Mucosa of rectum (tissue), 2 donors: ENCODE data around the gene NRROS.
"Not testable (repeated sequence)": the region's sequence is repeated elsewhere in the genome, so short reads cannot be mapped to it uniquely, and the experiment has no call there.

Experiments used
- H3K27ac ChIP-seq, 2 donors: one replicate each; pipeline ENCODE4 v1.7.0; 2013; ENCODE audit warnings: inconsistent platforms in 2 of 2, low read depth in 2 of 2, low read length in 2 of 2
- H3K27me3 ChIP-seq, 2 donors: one replicate each; pipeline ENCODE4 v1.7.0; 2013; ENCODE audit warnings: low read length in 2 of 2; ENCODE audit not compliant: control insufficient read depth in 2 of 2, insufficient read depth in 2 of 2
- H3K36me3 ChIP-seq, 2 donors: one replicate each; pipeline ENCODE4 v1.7.0; 2013; ENCODE audit warnings: low read length in 2 of 2; ENCODE audit not compliant: control insufficient read depth in 2 of 2, insufficient read depth in 2 of 2
- H3K4me1 ChIP-seq, 2 donors: one replicate each; pipeline ENCODE4 v1.7.0; 2013; ENCODE audit warnings: low read length in 2 of 2, mild to moderate bottlenecking in 1 of 2; ENCODE audit not compliant: control insufficient read depth in 2 of 2, insufficient read depth in 2 of 2
- H3K4me3 ChIP-seq, 2 donors: one replicate each; pipeline ENCODE4 v1.7.0; 2013; ENCODE audit warnings: low read length in 2 of 2
- H3K9ac ChIP-seq, 2 donors: one replicate each; pipeline ENCODE4 v1.7.0; 2013; ENCODE audit warnings: low read length in 2 of 2, low read depth in 1 of 2, mild to moderate bottlenecking in 1 of 2
- H3K9me3 ChIP-seq, 2 donors: one replicate each; pipeline ENCODE4 v1.7.0; 2013; ENCODE audit warnings: low read length in 2 of 2; ENCODE audit not compliant: control insufficient read depth in 2 of 2
- donor health status: healthy.
- donor health status: Normal muscosa, but diverticular disease.

Gene NRROS

GRCh38 chr3:196609343-196609775 is 30.1 kb upstream of the NRROS start:
- H3K9ac ChIP-seq, result no peak overlapping the region

GRCh38 chr3:196609805-196610515 is 29.5 kb upstream of the NRROS start:
- Histone ChIP-seq H3K27me3 (no peaks in the 10 kb centered on the region), H3K27ac (peak overlapping the region in 1 of 2 donors; percentile 18), H3K36me3 (no peaks in the 10 kb centered on the region), H3K9ac (no peak overlapping the region), H3K4me3 (no peak overlapping the region), H3K4me1 (peaks cover 7 to 14% of the 10 kb centered on the region in 2 donors), H3K9me3 (no peaks in the 10 kb centered on the region)

More at GRCh38 chr3:196609343-196609775, 30.1 kb upstream of the NRROS start:
- Histone ChIP-seq H3K27me3 (no peaks in the 10 kb centered on the region), H3K4me1 (peaks cover 7 to 14% of the 10 kb centered on the region in 2 donors), H3K4me3 (no peak overlapping the region), H3K36me3 (no peaks in the 10 kb centered on the region), H3K9me3 (no peaks in the 10 kb centered on the region), H3K27ac (peak overlapping the region in 1 of 2 donors; percentile 18)

- Histone ChIP-seq H3K36me3 (no peaks in the 10 kb centered on the region), H3K9me3 (no peaks in the 10 kb centered on the region), H3K27ac (peak overlapping the region in 1 of 2 donors; percentile 17), H3K27me3 (no peaks in the 10 kb centered on the region), H3K4me1 (peaks cover 7 to 14% of the 10 kb centered on the region in 2 donors), H3K9ac (no peak overlapping the region), H3K4me3 (no peak overlapping the region)
These were observed 27.6 kb upstream of the NRROS start for GRCh38 chr3:196611761-196612483.

- H3K27ac ChIP-seq, H3K9me3 ChIP-seq, H3K27me3 ChIP-seq, H3K9ac ChIP-seq, H3K4me3 ChIP-seq, H3K36me3 ChIP-seq: not testable (repeated sequence)
- H3K4me1 ChIP-seq, result peaks cover 2 to 10% of the 10 kb centered on the region in 2 donors
These were observed 24.3 kb upstream of the NRROS start for GRCh38 chr3:196615234-196615633.

- Histone ChIP-seq H3K9ac (no peak overlapping the region), H3K27ac (no peak overlapping the region), H3K36me3 (no peaks in the 10 kb centered on the region), H3K9me3 (no peaks in the 10 kb centered on the region), H3K27me3 (no peaks in the 10 kb centered on the region), H3K4me1 (peaks cover 0 to 6% of the 10 kb centered on the region in 2 donors), H3K4me3 (no peak overlapping the region)
These were observed 22.2 kb upstream of the NRROS start for GRCh38 chr3:196617256-196617655.

- Histone ChIP-seq H3K27me3 (no peaks in the 10 kb centered on the region), H3K27ac (peak overlapping the region in 1 of 2 donors; percentile 23), H3K9ac (no peak overlapping the region), H3K4me1 (peaks cover 0 to 4% of the 10 kb centered on the region in 2 donors), H3K36me3 (no peaks in the 10 kb centered on the region), H3K9me3 (no peaks in the 10 kb centered on the region), H3K4me3 (no peak overlapping the region)
These were observed 20.3 kb upstream of the NRROS start for GRCh38 chr3:196619223-196619622.

GRCh38 chr3:196619627-196620026 is 19.9 kb upstream of the NRROS start:
- H3K9me3 ChIP-seq, H3K27me3 ChIP-seq, H3K4me3 ChIP-seq, H3K36me3 ChIP-seq, H3K4me1 ChIP-seq, H3K9ac ChIP-seq: not testable (repeated sequence)
- H3K27ac ChIP-seq, result peak overlapping the region in 1 of 2 donors; percentile 19

- H3K36me3 ChIP-seq, result no peaks in the 10 kb centered on the region
- no peak overlapping the region for H3K4me3 ChIP-seq
- no peaks in the 10 kb centered on the region for H3K9me3 ChIP-seq
- H3K27me3 ChIP-seq, result no peaks in the 10 kb centered on the region
- H3K9ac ChIP-seq, result no peak overlapping the region
- peaks cover 0 to 4% of the 10 kb centered on the region in 2 donors for H3K4me1 ChIP-seq
- peak overlapping the region; percentile 19 to 32 for H3K27ac ChIP-seq
These were observed 19.3 kb upstream of the NRROS start for GRCh38 chr3:196620161-196620604.

GRCh38 chr3:196620684-196621083 is 18.8 kb upstream of the NRROS start:
- H3K27ac ChIP-seq, result peak overlapping the region; percentile 19 to 32
- no peaks in the 10 kb centered on the region for H3K36me3 ChIP-seq
- H3K9me3 ChIP-seq, result no peaks in the 10 kb centered on the region
- no peak overlapping the region for H3K4me3 ChIP-seq
- no peak overlapping the region for H3K9ac ChIP-seq
- H3K4me1 ChIP-seq, result peaks cover 0 to 4% of the 10 kb centered on the region in 2 donors
- H3K27me3 ChIP-seq, result no peaks in the 10 kb centered on the region

- Histone ChIP-seq H3K36me3 (no peaks in the 10 kb centered on the region), H3K9me3 (no peaks in the 10 kb centered on the region), H3K27ac (no peak overlapping the region), H3K4me3 (no peak overlapping the region), H3K4me1 (peaks cover 0 to 4% of the 10 kb centered on the region in 2 donors), H3K27me3 (no peaks in the 10 kb centered on the region), H3K9ac (no peak overlapping the region)
These were observed 17.9 kb upstream of the NRROS start for GRCh38 chr3:196621611-196622010.
